Psoas muscle (tissue), 8 donors: Measurements from ENCODE around the gene IP6K1. TPM values are rescaled to one million over a fixed set of nuclear protein-coding genes. Genes with fewer than 3 reads are reported as not detected.

Experiments
- ATAC-seq, 4 donors: fragments of 200-7000 bp; cut with Tn5 transposase; one replicate each; pipeline ENCODE4 v1.9.1; 2020; ENCODE audit warnings: moderate library complexity in 3 of 4, mild to moderate bottlenecking in 2 of 4
- DNase-seq, 2 donors: peaks; one replicate each; pipeline ENCODE4 v3.0.0-alpha.2; 2020
- H3K27ac ChIP-seq: fragments of 200-600 bp; one replicate; pipeline ENCODE4 v1.8.0; 2022
- H3K27me3 ChIP-seq, 3 donors: fragments of 200-600 bp in 1 of 3; one replicate each; pipeline versions ENCODE4 v1.6.1 to v1.8.0; 2013 to 2022; ENCODE audit warnings: low read length in 2 of 3, mild to moderate bottlenecking in 2 of 3, moderate library complexity in 1 of 3; ENCODE audit not compliant: insufficient read depth in 3 of 3
- H3K36me3 ChIP-seq, 2 donors: fragments of 200-600 bp in 1 of 2; one replicate each; pipeline versions ENCODE4 v1.6.1 to v1.8.0; 2013 to 2022; ENCODE audit warnings: low read depth in 1 of 2, mild to moderate bottlenecking in 1 of 2, moderate library complexity in 1 of 2; ENCODE audit not compliant: insufficient read depth in 1 of 2
- H3K4me1 ChIP-seq: fragments of 200-600 bp; one replicate; pipeline ENCODE4 v1.8.0; 2022
- H3K4me3 ChIP-seq: fragments of 200-600 bp; one replicate; pipeline ENCODE4 v1.8.0; 2022; ENCODE audit warnings: mild to moderate bottlenecking
- H3K9me3 ChIP-seq: fragments of 200-600 bp; one replicate; pipeline ENCODE4 v1.8.0; 2022
- WGBS, 3 donors: extraction: QIAGEN DNeasy Blood & Tissue Kit; methylation state at CpG; one replicate each; pipeline versions ENCODE4 v1.1.6 to v1.1.7; 2013; 5-methylcytosine and 5-hydroxymethylcytosine counted together
- intact Hi-C, 2 donors: fragments of 100-400 bp; cut with DNase I; formaldehyde crosslinking; loops; one replicate each; pipeline versions ENCODE4 v1.11.0 to v1.14.2; 2022
- polyA plus RNA-seq, 3 donors: library from polyadenylated mRNA; stranded (reverse); fragments of 200-250 nt; gene quantifications; one replicate each; pipeline ENCODE4 v1.2.3, GENCODE V29; 2013
- total RNA-seq, 4 donors: library from RNA; stranded (reverse); fragmentation: NEBNext Ultra II Directional in 2 of 4; extraction: Animal tissue kit (Norgen Biotek cat#: 25700) in 2 of 4; gene quantifications; one replicate each; pipeline versions ENCODE4 v1.2.1 to v1.2.4, GENCODE V29; 2021 to 2023
- TF ChIP-seq, protein P1 (sequence below): fragments of 200-600 bp; IDR thresholded peaks from one replicate; pipeline ENCODE4 v1.8.0; 2022; ENCODE audit warnings: antibody characterized with exemption
- donor health status: healthy with polysubstance abuse.
- donor health status: DM: no; HTN: no; CAD: no; lungs with moderate emphysema.
- donor health status: Bipolar disorder and iron deficiency.
- donor health status: healthy.
- donor health status: DM: yes; HTN: yes; CAD: no.
- donor health status: DM: no; HTN: no; CAD: no.
- donor health status: DM: no; HTN: no; CAD: no.
- donor health status: DM: yes; HTN: yes; CAD: no.

Gene IP6K1
- total and polyA plus RNA-seq, 7 donors, result 9.1 to 16.1 (median 12.3) TPM

DNA sequence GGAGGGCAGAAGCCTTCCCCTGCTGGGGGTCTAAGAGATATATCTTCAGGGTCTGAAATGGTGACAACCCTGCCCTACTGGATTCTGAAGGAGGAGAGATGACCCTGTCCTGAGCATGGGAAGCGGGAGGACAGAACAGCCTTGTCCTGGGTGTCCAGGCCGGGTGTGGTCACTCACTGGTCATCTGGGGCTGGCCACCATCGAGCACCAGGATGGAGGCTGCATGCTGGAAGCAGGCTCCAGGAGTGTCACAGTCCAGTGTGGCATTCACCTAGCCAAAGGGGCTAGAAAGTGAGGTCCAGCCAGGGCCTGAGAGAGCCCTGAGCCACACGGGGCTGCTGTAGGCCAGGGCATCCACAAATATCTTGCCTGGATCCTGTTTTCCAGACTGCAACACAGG lies 8.1 kb upstream of the IP6K1 start:
- no peaks in the 10 kb centered on the region for H3K27me3 ChIP-seq
- no peaks in the 10 kb centered on the region for H3K36me3 ChIP-seq
- intact Hi-C loops, result no loop called here
- no peak overlapping the region for H3K27ac ChIP-seq
- no peaks in the 10 kb centered on the region for H3K9me3 ChIP-seq
- WGBS, 3 donors, result 79 to 81% (median 79%) methylated on average over 4 of the region's 4 CpGs
- ATAC-seq (no peak), DNase-seq (no peak)
- H3K4me1 ChIP-seq, result no peaks in the 10 kb centered on the region
- no peak overlapping the region for H3K4me3 ChIP-seq
- TF ChIP-seq, protein P1, sequence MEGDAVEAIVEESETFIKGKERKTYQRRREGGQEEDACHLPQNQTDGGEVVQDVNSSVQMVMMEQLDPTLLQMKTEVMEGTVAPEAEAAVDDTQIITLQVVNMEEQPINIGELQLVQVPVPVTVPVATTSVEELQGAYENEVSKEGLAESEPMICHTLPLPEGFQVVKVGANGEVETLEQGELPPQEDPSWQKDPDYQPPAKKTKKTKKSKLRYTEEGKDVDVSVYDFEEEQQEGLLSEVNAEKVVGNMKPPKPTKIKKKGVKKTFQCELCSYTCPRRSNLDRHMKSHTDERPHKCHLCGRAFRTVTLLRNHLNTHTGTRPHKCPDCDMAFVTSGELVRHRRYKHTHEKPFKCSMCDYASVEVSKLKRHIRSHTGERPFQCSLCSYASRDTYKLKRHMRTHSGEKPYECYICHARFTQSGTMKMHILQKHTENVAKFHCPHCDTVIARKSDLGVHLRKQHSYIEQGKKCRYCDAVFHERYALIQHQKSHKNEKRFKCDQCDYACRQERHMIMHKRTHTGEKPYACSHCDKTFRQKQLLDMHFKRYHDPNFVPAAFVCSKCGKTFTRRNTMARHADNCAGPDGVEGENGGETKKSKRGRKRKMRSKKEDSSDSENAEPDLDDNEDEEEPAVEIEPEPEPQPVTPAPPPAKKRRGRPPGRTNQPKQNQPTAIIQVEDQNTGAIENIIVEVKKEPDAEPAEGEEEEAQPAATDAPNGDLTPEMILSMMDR, result no peak

DNA sequence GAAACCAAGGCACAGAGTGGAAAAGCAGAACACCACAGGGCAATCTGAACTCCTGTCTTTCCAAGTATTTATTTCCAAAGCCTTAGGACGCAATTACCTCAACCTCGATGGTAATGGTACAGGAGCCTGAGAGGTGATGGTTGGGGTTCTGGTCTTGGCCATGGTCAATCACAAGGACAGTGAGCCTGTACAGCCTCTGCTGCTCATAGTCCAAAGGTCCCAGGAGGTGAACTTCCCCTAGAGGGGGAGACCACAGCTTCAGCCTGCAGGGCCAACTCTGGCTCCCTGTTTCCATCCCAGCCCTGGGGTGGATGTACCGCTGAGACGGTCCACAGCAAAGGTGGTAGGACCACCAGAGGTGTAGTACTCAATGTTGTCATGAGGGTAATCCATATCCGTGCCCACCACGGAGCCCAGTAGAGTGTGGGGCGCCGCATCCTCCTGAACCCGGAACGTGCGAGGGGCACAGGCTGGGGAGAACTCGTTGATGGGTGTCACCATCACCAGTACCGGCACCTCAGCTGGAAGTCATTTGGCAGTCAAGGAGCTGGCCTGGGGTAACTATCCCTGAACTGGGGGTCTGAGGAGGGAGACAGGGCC lies 7.2 kb upstream of the IP6K1 start:
- DNase-seq (no peak), ATAC-seq (no peak)
- Histone ChIP-seq H3K4me3 (no peak overlapping the region), H3K27ac (no peak overlapping the region), H3K27me3 (no peaks in the 10 kb centered on the region), H3K9me3 (no peaks in the 10 kb centered on the region), H3K4me1 (no peaks in the 10 kb centered on the region), H3K36me3 (no peaks in the 10 kb centered on the region)
- intact Hi-C loops, result no loop called here
- TF ChIP-seq, protein P1, result no peak
- 93 to 96% (median 94%) methylated on average over 13 of the region's 13 CpGs for WGBS, 3 donors

DNA sequence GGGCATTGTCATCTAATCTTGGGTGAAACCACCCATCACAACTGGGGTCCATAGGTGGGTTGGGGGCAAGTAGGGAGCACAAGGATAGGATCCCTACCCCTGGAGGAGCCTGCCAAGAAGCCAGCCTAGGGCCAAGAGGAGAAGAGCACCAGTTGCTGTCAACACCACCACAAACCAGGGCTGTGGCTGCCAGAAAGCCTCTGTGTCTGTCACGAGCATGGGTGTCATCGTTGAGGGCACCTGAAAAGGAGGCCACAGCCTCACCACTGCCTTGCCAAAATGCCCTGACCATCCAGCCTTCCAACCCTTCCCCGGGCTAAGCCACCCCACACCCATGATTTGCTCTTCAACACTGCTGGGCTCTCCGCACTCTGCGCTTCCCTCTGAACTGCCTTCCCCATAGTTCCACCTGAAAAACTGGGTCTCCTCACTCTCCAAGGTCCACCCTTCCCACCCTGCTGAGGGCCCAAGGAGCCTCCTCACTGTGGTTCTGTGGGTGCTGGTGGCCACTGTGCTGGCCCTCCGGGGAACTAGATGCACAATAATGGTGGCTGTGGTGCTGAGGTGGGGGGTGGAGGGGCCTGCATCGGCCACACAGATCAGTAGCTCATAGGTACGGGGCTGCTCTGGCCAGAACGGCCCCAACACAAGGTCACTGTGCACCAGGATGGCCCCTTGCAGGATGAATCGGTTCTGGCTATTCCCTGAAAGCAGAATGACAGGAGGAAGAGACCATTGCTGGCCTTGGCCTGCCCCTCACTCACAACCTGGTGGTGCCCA lies 6.2 kb upstream of the IP6K1 start:
- Histone ChIP-seq H3K36me3 (no peaks in the 10 kb centered on the region), H3K27me3 (no peaks in the 10 kb centered on the region), H3K4me1 (no peaks in the 10 kb centered on the region), H3K9me3 (no peaks in the 10 kb centered on the region), H3K4me3 (no peak overlapping the region), H3K27ac (no peak overlapping the region)
- no peak for DNase-seq
- TF ChIP-seq, protein P1, result no peak
- ATAC-seq, result no peak
- WGBS, 3 donors, result 83 to 91% (median 85%) methylated on average over 9 to 10 of the region's 10 CpGs
- intact Hi-C loops, result no loop called here

DNA sequence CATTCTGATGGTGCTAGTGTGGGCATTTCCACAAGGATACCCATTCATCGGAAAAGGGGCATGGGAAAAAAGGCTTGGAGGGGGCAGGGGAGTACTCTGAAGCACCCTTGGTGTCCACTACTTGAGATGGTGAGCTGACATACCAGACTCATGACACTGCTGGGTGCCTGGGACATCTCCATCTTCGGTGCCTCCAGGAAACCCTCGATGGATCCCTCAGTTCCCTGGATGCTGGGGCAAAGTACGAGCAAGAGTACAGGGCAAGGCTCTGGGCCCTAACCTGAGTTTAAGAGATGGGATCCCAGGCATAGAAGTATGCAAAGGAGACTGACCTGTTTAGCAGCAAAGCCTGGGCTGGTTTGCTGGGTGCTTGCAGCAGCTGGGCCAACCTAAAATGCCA lies 5.2 kb upstream of the IP6K1 start:
- TF ChIP-seq, protein P1, result no peak
- no peaks in the 10 kb centered on the region for H3K27me3 ChIP-seq
- H3K9me3 ChIP-seq, result no peaks in the 10 kb centered on the region
- ATAC-seq (no peak), DNase-seq (no peak)
- no peak overlapping the region for H3K4me3 ChIP-seq
- intact Hi-C loops, result no loop called here
- WGBS, 3 donors, result 86 to 93% (median 87%) methylated on average over 4 of the region's 4 CpGs
- no peak overlapping the region for H3K27ac ChIP-seq
- peaks cover 5% of the 10 kb centered on the region for H3K4me1 ChIP-seq
- H3K36me3 ChIP-seq, result no peaks in the 10 kb centered on the region
